Renal cortical epithelial cell (primary cell): Measurements from ENCODE around the gene CDC45. TPM values are rescaled to one million over a fixed set of nuclear protein-coding genes. Genes with fewer than 3 reads are reported as not detected.
A peak's percentile ranks its signal among the peaks of the same experiment; 100 is the strongest.

Experiments
- DNase-seq: peaks from one replicate; pipeline ENCODE4 v3.0.0-alpha.2; 2011; ENCODE audit warnings: low read depth
- total RNA-seq: library from RNA; depleted of rRNA; stranded (reverse); fragments of >200 nt; gene quantifications from 2 replicates; pipeline ENCODE4 v1.2.3, GENCODE V29; 2014

CDC45 gene
- total RNA-seq, 1 donor from 2014 or later: 0.70 TPM

- no peak for DNase-seq
Observed at GRCh38 chr22:19448739-19449421, 30.8 kb upstream of the CDC45 start.

- no peak for DNase-seq
Observed at GRCh38 chr22:19449422-19449767, 30.3 kb upstream of the CDC45 start.

- no peak for DNase-seq
Observed at GRCh38 chr22:19450363-19451175, 29.2 kb upstream of the CDC45 start.

- DNase-seq: no peak
Observed at GRCh38 chr22:19451570-19451969, 28.1 kb upstream of the CDC45 start.

- no peak for DNase-seq
Observed at GRCh38 chr22:19453718-19454117, 26.0 kb upstream of the CDC45 start.

GRCh38 chr22:19454156-19454555, 25.6 kb upstream of the CDC45 start:
- no peak for DNase-seq

GRCh38 chr22:19455033-19455432, 24.7 kb upstream of the CDC45 start:
- DNase-seq: no peak

GRCh38 chr22:19455585-19456370, 23.9 kb upstream of the CDC45 start:
- DNase-seq: no peak

GRCh38 chr22:19456541-19456940, 23.2 kb upstream of the CDC45 start:
- DNase-seq: no peak

- no peak for DNase-seq
Observed at GRCh38 chr22:19457828-19458428, 21.8 kb upstream of the CDC45 start.

- DNase-seq: no peak
Observed at GRCh38 chr22:19460036-19460435, 19.7 kb upstream of the CDC45 start.

GRCh38 chr22:19461506-19461905, 18.2 kb upstream of the CDC45 start:
- DNase-seq: no peak

GRCh38 chr22:19463008-19463407, 16.7 kb upstream of the CDC45 start:
- no peak for DNase-seq

- DNase-seq: peak; percentile 7
Observed at GRCh38 chr22:19463491-19464469, 15.9 kb upstream of the CDC45 start.

GRCh38 chr22:19464546-19464945, 15.2 kb upstream of the CDC45 start:
- no peak for DNase-seq

- no peak for DNase-seq
Observed at GRCh38 chr22:19464975-19465374, 14.7 kb upstream of the CDC45 start.

GRCh38 chr22:19466126-19466716, 13.5 kb upstream of the CDC45 start:
- no peak for DNase-seq

- DNase-seq: no peak
Observed at GRCh38 chr22:19466848-19467752, 12.6 kb upstream of the CDC45 start.

GRCh38 chr22:19467912-19468311, 11.8 kb upstream of the CDC45 start:
- no peak for DNase-seq

- DNase-seq: no peak
Observed at GRCh38 chr22:19469421-19469820, 10.3 kb upstream of the CDC45 start.
